GM10266 (cell line): ENCODE results near the gene MCHR2.

Experiments
- DNase-seq: peaks from one replicate; pipeline ENCODE4 v3.0.0; 2012; ENCODE audit errors: extremely low spot score
- CTCF ChIP-seq: IDR thresholded peaks from 2 replicates; pipeline ENCODE4 v1.5.1; 2012; ENCODE audit warnings: mild to moderate bottlenecking, low read depth; ENCODE audit not compliant: control insufficient read depth, insufficient read depth; ENCODE audit errors: missing control alignments

The MCHR2 gene

DNA sequence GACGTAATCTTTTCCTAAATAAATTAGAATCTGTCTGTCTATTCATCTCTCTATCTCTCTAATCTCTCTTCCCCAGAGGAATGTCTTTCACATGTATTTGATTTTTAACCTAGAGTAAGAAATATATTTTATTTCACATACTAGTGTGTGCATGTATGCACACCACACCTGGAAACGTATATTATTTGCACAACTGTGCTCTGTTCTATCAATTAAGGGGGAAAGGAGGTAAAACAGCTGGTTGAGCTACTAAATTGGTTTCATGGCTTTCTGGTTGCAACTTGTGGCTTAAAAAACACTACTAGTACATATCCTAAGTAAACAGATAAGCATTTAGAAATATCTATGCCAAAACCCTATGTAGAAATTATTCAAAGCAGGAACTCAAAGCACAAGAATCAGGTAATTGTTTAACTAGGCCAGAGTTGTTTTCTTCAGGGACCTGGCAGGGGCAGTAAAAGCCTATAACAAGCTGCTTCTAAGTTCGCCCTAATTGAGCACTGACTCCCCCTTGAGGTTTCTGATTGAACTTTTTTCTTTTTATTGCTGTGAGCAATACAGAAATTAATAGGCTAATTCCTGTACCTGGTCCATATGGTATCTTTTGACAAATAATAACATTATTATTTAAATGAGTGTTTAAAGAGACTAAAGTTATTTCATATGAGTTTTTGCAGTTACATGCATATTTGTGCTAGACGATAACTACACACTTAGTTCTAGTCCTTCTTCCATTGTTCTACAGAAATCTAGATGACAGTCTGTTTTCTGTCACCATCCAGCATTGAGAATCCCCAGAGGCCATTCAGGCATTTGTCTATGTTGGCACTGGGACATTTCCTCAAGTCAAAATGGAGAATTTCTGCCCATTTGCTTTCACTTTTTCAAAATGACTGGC is 88.6 kb downstream of the MCHR2 start:
- peak; percentile 27 for DNase-seq
- peak; percentile 42 for TF ChIP-seq CTCF

DNA sequence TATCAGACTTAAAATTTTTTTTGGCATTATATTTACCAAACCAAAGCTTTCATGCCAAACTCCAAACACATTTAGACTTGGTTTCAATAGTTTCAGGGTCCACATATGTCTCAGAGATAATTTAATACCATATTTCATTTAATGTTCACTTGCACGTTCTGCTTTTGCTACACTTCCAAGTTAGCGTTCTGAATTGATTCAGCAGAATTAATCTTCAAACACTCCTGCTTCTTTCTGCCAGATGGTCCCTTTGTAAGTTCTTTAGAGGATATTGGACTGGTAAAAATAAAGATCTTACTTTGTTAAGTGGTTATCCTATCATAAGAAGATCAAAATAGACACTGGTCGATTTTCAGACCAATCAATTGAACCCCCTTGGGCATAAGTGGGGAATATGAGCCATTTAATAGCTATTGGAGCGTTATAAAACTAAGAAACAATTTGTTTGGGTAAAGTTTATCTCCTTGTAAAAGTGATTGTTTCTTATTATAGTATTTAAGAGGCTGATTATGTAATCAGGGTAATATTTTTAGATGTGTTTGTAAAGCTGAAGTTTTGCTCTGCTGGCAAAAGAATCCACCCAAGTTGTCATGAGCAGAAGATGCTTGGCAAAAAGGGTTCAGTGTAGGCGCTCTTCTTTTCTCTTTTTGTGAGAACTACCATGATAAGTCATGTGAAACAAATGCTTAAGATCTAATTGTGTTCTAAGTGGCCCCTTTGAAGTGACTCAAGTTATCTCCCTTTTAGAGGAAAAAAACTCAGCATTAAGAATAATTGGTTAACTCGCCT is 92.2 kb downstream of the MCHR2 start:
- DNase-seq: no peak
- no peak for TF ChIP-seq CTCF

GRCh38 chr6:99894815-99895214 is 99.2 kb downstream of the MCHR2 start:
- DNase-seq: no peak
- no peak for TF ChIP-seq CTCF

DNA sequence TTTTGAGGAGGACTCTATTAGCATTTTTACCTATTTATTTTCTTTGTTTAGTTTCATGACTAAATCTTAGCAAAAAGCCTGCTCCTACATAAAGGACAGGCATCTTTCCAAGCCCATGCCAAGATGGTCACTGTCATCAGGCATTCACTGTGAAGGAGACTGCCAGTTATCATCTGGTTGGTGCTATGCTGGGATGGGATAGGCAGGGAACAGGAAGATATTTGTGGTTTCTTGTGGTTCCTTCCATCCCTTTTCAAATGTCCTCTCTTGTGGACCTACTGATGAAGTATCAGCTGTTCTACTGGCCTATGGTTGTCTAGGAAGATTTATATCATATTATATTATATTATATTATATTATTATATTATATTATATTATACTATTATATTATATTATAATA is 107.0 kb downstream of the MCHR2 start:
- no peak for DNase-seq
- TF ChIP-seq CTCF: no peak

- no peak for DNase-seq
- no peak for TF ChIP-seq CTCF
These were observed 109.0 kb downstream of the MCHR2 start for GRCh38 chr6:99885051-99885450.

DNA sequence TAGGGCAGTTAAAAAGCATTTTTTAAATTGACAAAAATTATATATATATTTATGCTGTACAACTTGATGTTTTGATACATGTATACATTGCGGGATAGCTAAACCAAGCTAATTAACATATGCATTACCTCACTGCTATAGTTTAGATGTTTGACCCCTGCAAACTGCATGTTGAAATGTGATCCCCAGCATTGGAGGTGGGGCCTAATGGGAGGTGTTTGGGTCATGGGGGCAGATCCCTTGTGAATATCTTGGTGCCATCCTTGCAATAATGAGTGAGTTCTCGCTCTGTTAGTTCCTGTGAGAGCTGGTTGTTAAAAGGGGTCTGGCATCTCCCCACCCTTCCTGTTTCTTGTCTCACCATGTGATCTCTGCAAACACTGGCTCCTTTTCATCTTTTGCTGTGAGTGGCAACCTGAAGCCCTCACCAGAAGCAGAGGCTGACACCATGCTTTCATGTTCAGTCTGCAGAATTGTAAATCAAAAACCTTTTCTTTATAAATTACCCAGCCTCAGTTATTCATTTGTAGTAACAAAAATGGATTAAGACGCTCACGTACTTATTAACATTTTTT is 111.8 kb downstream of the MCHR2 start:
- no peak for DNase-seq
- TF ChIP-seq CTCF: no peak

DNA sequence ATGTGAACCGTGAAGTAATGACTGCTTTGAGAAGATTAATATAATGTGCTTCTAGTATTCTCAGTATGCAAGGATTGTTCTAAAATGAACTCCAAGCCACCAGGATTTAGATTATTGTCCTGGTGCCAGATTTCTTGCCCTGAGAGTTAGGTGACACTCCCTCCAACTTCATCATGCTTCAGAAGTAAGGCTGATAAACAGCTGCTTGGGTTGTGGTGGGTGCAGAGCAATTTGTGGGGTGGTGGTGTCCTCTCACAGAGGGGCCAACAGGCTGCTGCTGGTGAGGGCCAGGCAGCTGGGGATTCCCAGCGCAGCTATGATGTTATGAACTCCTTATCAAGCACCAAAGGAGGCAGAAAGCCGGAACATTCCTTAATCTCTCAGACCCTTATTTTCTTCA is 114.6 kb downstream of the MCHR2 start:
- TF ChIP-seq CTCF: no peak
- DNase-seq: no peak
